ENCODE results near the gene NT5C2. TPM values are rescaled to one million over a fixed set of nuclear protein-coding genes. Genes with fewer than 3 reads are reported as not detected.

NT5C2 gene
- total and polyA plus RNA-seq, 10 donors = 21.7 to 115 (median 89.6) TPM

DNA sequence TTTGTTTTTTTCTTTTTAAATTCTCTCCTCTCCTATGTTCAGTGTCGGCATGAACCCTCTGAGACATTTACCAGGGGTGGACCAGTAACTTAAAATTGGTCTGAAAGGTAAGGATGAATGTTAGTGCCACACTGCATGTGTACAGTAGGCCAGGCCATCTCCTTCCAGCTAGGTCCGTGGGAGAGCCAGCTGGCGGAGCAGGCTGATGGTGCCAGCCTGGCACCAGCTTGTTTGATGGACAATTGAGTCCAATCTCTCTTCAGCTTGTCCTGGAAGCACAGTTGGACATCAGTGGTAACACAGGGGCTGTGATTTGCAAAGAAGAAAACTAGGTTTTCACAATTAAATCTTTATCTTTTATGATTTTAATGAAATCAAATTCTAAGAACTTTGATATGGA lies 138.5 kb downstream of the NT5C2 start:
- Histone ChIP-seq H3K4me1 (peaks cover 0 to 28% (median 17%) of the 10 kb centered on the region in 6 donors), H3K9me3 (no peaks in the 10 kb centered on the region), H3K4me3 (peak overlapping the region in 2 of 8 donors; percentile 32 to 51), H3K36me3 (peaks cover 0 to 45% (median 0%) of the 10 kb centered on the region in 6 donors), H3K27me3 (replicated peaks in 1 of 7) (no peaks in the 10 kb centered on the region), H3K27ac (peak overlapping the region in 7 of 8 donors; percentile 16 to 67 (median 57))
- intact Hi-C loops (cut with DNase I; ENCODE audit: low total_unique reads) = no loop called here
- TF ChIP-seq POLR2AphosphoS5 (IDR thresholded peaks at IDR 0.05) = no peak
- no peak for TF ChIP-seq POLR2A (IDR thresholded peaks at IDR 0.05)
- no peak for TF ChIP-seq CTCF (IDR thresholded peaks at IDR 0.05 in 8 of 11, conservative IDR thresholded peaks at IDR 0.05 in 3 of 11)
- 80 to 95% (median 80%) methylated on average over 3 of the region's 3 CpGs for WGBS, 5 donors
- DNase-seq = no peak

DNA sequence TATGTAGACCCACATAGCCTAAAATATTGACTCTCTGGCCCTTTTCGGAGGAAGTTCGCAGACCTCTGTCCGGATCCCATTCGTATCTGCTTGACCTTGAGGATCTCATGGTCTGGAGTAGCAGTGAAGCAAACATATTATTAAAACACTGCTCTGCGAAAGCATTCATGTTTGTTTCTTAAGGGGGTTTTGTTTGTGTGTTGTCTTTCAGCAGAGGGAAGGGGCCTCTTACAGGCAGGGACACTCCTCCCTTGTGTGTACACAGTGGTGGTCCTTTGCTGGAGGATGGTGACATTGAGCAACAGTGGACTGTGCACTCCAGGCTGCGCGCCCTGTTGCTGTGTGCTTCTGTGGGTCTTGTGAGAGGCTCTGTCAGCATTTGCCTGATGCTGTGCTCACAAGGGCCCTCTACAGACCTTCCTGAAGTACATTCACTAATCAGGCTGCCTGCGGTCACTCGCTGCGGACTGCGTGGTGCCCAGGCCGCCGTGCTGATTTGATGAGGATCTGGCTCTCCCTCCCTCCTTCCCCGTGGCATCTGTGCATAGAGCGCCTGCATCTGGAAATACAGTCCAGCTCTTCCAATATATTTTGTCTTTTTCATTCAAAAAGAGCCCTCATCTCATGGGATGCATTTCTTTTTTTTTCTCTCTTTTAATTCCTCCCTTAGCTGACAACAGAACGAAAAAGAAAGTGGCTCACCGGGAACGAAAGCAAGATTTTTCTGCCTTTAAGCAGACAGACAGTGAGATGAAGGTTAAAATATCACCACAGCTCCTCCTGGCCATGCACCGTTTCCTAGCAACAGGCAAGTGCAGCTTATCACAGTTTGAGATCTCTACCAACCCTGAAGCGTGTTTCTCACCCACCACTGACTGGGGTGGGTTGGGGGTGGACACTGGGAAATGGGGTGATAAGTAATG lies 139.2 kb downstream of the NT5C2 start:
- H3K9me3 ChIP-seq = no peaks in the 10 kb centered on the region
- DNase-seq = peak; percentile 82
- peaks cover 0 to 28% (median 17%) of the 10 kb centered on the region in 6 donors for H3K4me1 ChIP-seq
- peak overlapping the region; percentile 8 to 51 (median 26) for H3K4me3 ChIP-seq
- TF ChIP-seq POLR2AphosphoS5 (IDR thresholded peaks at IDR 0.05) (peak in 2 of 3 donors; percentile 16 to 55), CTCF (IDR thresholded peaks at IDR 0.05 in 8 of 11, conservative IDR thresholded peaks at IDR 0.05 in 3 of 11) (peak in 6 of 11 experiments; percentile 4 to 29 (median 20)), POLR2A (IDR thresholded peaks at IDR 0.05) (no peak)
- H3K27me3 ChIP-seq (replicated peaks in 1 of 7) = no peaks in the 10 kb centered on the region
- intact Hi-C loops (cut with DNase I; ENCODE audit: low total_unique reads) = no loop called here
- WGBS, 5 donors = 29 to 45% (median 35%) methylated on average over 18 to 20 of the region's 20 CpGs
- peaks cover 0 to 40% (median 0%) of the 10 kb centered on the region in 6 donors for H3K36me3 ChIP-seq
- H3K27ac ChIP-seq = peak overlapping the region in 7 of 8 donors; percentile 16 to 67 (median 57)

DNA sequence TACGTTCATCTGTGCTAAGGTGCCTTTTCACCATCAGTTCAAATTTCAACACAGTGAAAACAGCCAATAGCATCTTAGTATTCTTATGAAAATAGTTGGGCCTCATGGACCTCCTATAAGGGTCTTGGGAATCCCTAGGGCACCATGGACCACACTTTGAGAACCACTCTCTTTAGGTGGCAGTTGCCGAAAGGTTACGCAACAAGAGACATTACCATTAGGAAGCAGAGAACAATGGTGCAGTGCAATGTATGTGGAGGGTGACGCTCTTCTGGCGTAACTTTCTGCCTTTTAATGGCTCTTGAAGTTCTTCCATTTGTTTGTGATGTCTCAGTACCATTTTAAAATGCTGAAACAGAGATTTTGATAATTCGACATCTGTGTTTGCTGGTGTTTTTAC lies 143.8 kb downstream of the NT5C2 start:
- DNase-seq = no peak
- Histone ChIP-seq H3K27ac (no peak overlapping the region), H3K36me3 (peaks cover 0 to 18% (median 0%) of the 10 kb centered on the region in 6 donors), H3K4me3 (no peak overlapping the region), H3K9me3 (no peaks in the 10 kb centered on the region), H3K4me1 (peaks cover 0 to 18% (median 12%) of the 10 kb centered on the region in 6 donors), H3K27me3 (replicated peaks in 1 of 7) (no peaks in the 10 kb centered on the region)
- TF ChIP-seq POLR2A (IDR thresholded peaks at IDR 0.05) (no peak), POLR2AphosphoS5 (IDR thresholded peaks at IDR 0.05) (no peak), CTCF (IDR thresholded peaks at IDR 0.05 in 8 of 11, conservative IDR thresholded peaks at IDR 0.05 in 3 of 11) (no peak)
- intact Hi-C loops (cut with DNase I; ENCODE audit: low total_unique reads) = no loop called here
- 64 to 94% (median 84%) methylated on average over 6 of the region's 6 CpGs for WGBS, 5 donors

DNA sequence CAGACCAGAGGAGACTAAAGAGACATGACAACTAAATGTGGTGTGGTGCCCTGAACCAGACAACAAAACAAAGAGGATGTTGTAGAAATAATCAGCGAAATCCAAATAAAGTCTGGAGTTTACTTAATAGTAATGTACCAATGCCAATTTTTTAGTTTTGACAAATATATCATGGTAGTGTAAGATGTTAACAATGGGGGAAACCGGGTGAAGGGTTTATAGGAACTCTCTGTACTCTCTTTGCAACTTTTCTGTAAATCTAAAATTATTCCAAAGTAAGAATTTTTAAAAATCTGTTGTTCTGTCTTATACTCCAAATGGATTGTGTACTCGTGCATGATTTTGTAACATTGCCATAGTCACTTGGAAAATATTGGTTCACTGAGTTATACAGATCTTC lies 145.7 kb downstream of the NT5C2 start:
- WGBS, 5 donors = 90 to 93% (median 91%) methylated on average over 3 of the region's 3 CpGs
- intact Hi-C loops (cut with DNase I; ENCODE audit: low total_unique reads) = no loop called here
- TF ChIP-seq CTCF (IDR thresholded peaks at IDR 0.05 in 8 of 11, conservative IDR thresholded peaks at IDR 0.05 in 3 of 11) (no peak), POLR2A (IDR thresholded peaks at IDR 0.05) (no peak), POLR2AphosphoS5 (IDR thresholded peaks at IDR 0.05) (no peak)

More for the DNA sequence above, 145.7 kb downstream of the NT5C2 start:
- Histone ChIP-seq H3K27ac (no peak overlapping the region), H3K4me3 (no peak overlapping the region), H3K27me3 (replicated peaks in 1 of 7) (no peaks in the 10 kb centered on the region), H3K9me3 (no peaks in the 10 kb centered on the region), H3K36me3 (peaks cover 0 to 18% (median 0%) of the 10 kb centered on the region in 6 donors), H3K4me1 (no peaks in the 10 kb centered on the region)
- no peak for DNase-seq
